Tibial artery (tissue), 4 donors: Measurements from ENCODE around the gene PPP2R5A.

Source experiments
- DNase-seq, 2 donors: peaks; one replicate each; pipeline ENCODE4 v3.0.0-alpha.2; 2019
- H3K27ac ChIP-seq, 2 donors: fragments of 200-600 bp; sonication (generic) in 1 of 2; 1 replicate in 1 of 2; 2 replicates in 1 of 2; pipeline ENCODE4 v1.5.1; 2018 to 2019; ENCODE audit warnings: mild to moderate bottlenecking in 1 of 2
- H3K27me3 ChIP-seq, 2 donors: fragments of 200-600 bp; sonication (generic) in 1 of 2; one replicate each; pipeline versions ENCODE4 v1.5.1 to v1.6.0; 2016 to 2019
- H3K36me3 ChIP-seq, 3 donors: fragments of 200-600 bp; sonication (generic) in 2 of 3; one replicate each; pipeline ENCODE4 v1.5.1; 2016 to 2019; ENCODE audit warnings: mild to moderate bottlenecking in 2 of 3
- H3K4me1 ChIP-seq, 4 donors: fragments of 200-600 bp; sonication (generic) in 2 of 4; 1 replicate in 3 of 4; 2 replicates in 1 of 4; pipeline ENCODE4 v1.5.1; 2016 to 2019
- H3K4me3 ChIP-seq, 2 donors: fragments of 200-600 bp; sonication (generic) in 1 of 2; 1 replicate in 1 of 2; 2 replicates in 1 of 2; pipeline ENCODE4 v1.5.1; 2018 to 2019; ENCODE audit warnings: mild to moderate bottlenecking in 2 of 2
- H3K9me3 ChIP-seq, 3 donors: fragments of 200-600 bp; sonication (generic) in 1 of 3; one replicate each; pipeline ENCODE4 v1.5.1; 2016 to 2019
- CTCF ChIP-seq, 2 experiments: fragments of 200-600 bp in 1 of 2; fragments of 450-650 bp in 1 of 2; IDR thresholded peaks; one replicate each; pipeline ENCODE4 v1.5.1; 2017 to 2019; ENCODE audit warnings: antibody characterized with exemption in 2 of 2, mild to moderate bottlenecking in 1 of 2, moderate library complexity in 1 of 2
- intact Hi-C: fragments of 100-400 bp; cut with DNase I; formaldehyde crosslinking; loops from one replicate; pipeline ENCODE4 v1.15.0; 2023; ENCODE audit warnings: low total_unique reads

PPP2R5A gene

GRCh38 chr1:212401042-212401441 is 115.8 kb downstream of the PPP2R5A start:
- peaks cover 0 to 6% (median 0%) of the 10 kb centered on the region in 3 donors for H3K36me3 ChIP-seq
- H3K9me3 ChIP-seq: no peaks in the 10 kb centered on the region
- no peak for TF ChIP-seq CTCF (IDR thresholded peaks at IDR 0.05)
- no peak overlapping the region for H3K27ac ChIP-seq
- H3K27me3 ChIP-seq: no peaks in the 10 kb centered on the region
- intact Hi-C loops: no loop called here
- no peaks in the 10 kb centered on the region for H3K4me1 ChIP-seq
- H3K4me3 ChIP-seq: no peak overlapping the region
- DNase-seq: no peak

GRCh38 chr1:212401838-212402582 is 116.8 kb downstream of the PPP2R5A start:
- Histone ChIP-seq H3K27me3 (no peaks in the 10 kb centered on the region), H3K4me1 (no peaks in the 10 kb centered on the region), H3K9me3 (no peaks in the 10 kb centered on the region), H3K27ac (no peak overlapping the region), H3K4me3 (no peak overlapping the region), H3K36me3 (peaks cover 3 to 7% (median 7%) of the 10 kb centered on the region in 3 donors)
- intact Hi-C loops: no loop called here
- TF ChIP-seq CTCF (IDR thresholded peaks at IDR 0.05): no peak
- DNase-seq: no peak

GRCh38 chr1:212402666-212403321 is 117.6 kb downstream of the PPP2R5A start:
- no peak overlapping the region for H3K27ac ChIP-seq
- no peaks in the 10 kb centered on the region for H3K9me3 ChIP-seq

GRCh38 chr1:212410231-212410820 is 125.1 kb downstream of the PPP2R5A start:
- intact Hi-C loops: no loop called here
- Histone ChIP-seq H3K27ac (no peak overlapping the region), H3K9me3 (no peaks in the 10 kb centered on the region), H3K4me3 (no peak overlapping the region), H3K36me3 (peaks cover 7 to 42% (median 19%) of the 10 kb centered on the region in 3 donors), H3K27me3 (no peaks in the 10 kb centered on the region), H3K4me1 (peaks cover 0 to 12% (median 7%) of the 10 kb centered on the region in 4 donors)
- DNase-seq: no peak
- TF ChIP-seq CTCF (IDR thresholded peaks at IDR 0.05): no peak

More at GRCh38 chr1:212402666-212403321, 117.6 kb downstream of the PPP2R5A start:
- Histone ChIP-seq H3K4me3 (no peak overlapping the region), H3K36me3 (peaks cover 6 to 9% (median 7%) of the 10 kb centered on the region in 3 donors), H3K27me3 (no peaks in the 10 kb centered on the region), H3K4me1 (no peaks in the 10 kb centered on the region)
- no peak for TF ChIP-seq CTCF (IDR thresholded peaks at IDR 0.05)
- intact Hi-C loops: no loop called here
- DNase-seq: no peak
